K562 treated with DMSO at 1 percent for 48 hours (cell line): ENCODE data around the gene CRYZ. TPM values are rescaled to one million over a fixed set of nuclear protein-coding genes. Genes with fewer than 3 reads are reported as not detected.

Source experiments
- total RNA-seq: library from RNA; unstranded; fragments of 300-600 nt; gene quantifications from 2 replicates; pipeline ENCODE4 v1.2.3, GENCODE V29; 2022; ENCODE audit warnings: low replicate concordance; ENCODE audit errors: extremely low read depth

The CRYZ gene
- total RNA-seq, result not detected in 2 replicates

DNA sequence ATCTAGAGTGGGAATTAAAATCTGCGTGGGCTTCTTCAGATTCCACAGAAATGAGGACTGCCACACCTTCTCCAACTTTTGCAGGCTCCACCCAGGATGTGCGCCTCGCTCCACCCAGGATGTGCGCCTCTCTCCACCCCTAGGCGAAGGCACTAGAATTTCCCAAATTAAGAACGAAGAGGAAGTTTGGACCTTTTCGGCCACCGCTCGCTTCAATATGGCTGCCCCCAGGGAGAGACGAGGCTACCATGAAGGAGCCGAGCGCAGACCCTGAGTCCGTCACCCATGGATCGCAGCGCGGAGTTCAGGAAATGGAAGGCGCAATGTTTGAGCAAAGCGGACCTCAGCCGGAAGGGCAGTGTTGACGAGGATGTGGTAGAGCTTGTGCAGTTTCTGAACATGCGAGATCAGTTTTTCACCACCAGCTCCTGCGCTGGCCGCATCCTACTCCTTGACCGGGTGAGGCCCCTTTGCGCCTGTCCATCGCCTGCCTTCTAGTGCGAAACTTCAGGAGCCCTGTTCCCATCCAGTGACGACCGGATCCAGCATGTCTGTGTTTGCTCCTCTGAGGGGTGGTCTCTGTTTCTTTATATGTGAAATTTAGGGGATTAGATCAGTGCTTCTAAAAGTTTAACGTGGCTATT is at the start of gene CRYZ, which contains the start of gene TYW3:
TSS of gene CRYZ (minus strand) at position 91 of the 644 bp plus-strand sequence. CDS start 8,229 bp downstream, outside the sequence.
TSS of gene TYW3 (plus strand) at position 193 of the 644 bp plus-strand sequence. CDS start at position 286, 93 bp downstream.

DNA sequence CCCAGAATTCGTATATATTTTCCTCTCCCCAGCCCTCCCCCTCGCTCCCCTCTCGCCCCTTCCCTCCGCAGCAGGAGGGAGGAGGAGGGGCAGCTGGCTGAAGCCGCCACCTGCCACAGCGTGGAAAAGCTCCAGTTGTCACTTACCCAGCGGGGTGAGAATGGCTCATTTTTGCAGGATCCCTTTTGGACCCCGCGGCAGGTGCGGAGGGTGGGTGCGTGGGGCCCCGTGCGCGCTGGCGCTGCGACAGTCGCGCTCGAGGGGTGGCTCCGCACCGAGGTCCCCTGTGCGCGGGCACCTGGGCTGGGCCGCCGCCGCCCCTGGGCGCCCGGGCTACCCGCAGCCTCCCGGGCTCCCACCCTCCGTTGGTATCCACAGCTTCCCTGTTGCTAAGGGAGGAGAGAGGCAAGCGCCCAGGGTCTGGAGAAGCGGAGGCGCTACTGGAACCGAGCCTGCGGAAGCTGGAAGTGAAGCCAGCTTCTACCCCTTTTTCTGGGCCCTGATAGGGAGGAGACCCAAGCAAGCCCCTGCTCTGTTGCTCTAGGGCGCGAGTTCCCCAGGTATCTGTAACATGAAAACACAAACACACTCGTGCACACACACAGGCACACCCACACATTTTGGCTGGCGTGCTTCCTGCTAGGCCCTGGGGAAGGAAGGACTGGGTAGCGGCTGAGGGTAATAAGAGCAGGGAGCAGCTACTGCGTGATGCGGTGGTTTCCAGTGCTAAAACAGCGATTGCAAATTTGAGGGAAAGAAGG is 59.3 kb downstream of the CRYZ start, which contains the start of gene ERICH3:
TSS of gene ERICH3 (minus strand) at position 442 of the 761 bp plus-strand sequence. CDS start at position 169, 273 bp downstream.

Other genes with a start within 250 kb of the CRYZ start
- gene LRRC53, start 220.4 kb downstream of the CRYZ start, total RNA-seq, result not detected in 2 replicates
- not detected in 2 replicates for gene ERICH3, start 59.3 kb downstream of the CRYZ start, total RNA-seq
- gene TYW3, start 102 bp upstream of the CRYZ start, total RNA-seq, result not detected in 2 replicates